ENCODE measurements around the gene CAMK1G.

CAMK1G gene

DNA sequence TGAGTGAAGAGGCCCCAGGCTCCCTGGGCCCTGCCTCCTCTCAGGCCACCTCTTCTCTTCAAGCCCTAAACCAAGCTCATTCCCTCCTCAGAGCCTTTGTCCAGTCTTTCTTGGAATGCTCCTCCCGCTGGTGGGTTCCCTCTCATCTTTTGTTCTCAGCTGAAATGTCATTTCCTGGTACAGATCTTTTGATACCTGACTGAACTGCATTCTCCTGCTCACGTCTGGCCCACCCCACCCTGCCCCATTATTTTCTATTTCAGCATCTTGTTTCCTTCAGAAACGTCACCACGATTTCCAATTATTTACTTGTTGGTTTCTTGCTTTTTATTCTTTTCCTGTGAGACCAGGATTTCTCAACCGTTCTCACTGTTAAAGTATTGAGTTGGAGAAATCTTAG lies 52.3 kb downstream of the CAMK1G start:
- no peak for DNase-seq (ENCODE audit: low read depth)

- no peak for DNase-seq (ENCODE audit: low read depth)
Observed at GRCh38 chr1:209641832-209642172, 58.3 kb downstream of the CAMK1G start.

- DNase-seq (ENCODE audit: low read depth): no peak
Observed at GRCh38 chr1:209642816-209643215, 59.3 kb downstream of the CAMK1G start.

GRCh38 chr1:209643285-209644020 lies 59.9 kb downstream of the CAMK1G start:
- DNase-seq (ENCODE audit: low read depth): peak; percentile 42

DNA sequence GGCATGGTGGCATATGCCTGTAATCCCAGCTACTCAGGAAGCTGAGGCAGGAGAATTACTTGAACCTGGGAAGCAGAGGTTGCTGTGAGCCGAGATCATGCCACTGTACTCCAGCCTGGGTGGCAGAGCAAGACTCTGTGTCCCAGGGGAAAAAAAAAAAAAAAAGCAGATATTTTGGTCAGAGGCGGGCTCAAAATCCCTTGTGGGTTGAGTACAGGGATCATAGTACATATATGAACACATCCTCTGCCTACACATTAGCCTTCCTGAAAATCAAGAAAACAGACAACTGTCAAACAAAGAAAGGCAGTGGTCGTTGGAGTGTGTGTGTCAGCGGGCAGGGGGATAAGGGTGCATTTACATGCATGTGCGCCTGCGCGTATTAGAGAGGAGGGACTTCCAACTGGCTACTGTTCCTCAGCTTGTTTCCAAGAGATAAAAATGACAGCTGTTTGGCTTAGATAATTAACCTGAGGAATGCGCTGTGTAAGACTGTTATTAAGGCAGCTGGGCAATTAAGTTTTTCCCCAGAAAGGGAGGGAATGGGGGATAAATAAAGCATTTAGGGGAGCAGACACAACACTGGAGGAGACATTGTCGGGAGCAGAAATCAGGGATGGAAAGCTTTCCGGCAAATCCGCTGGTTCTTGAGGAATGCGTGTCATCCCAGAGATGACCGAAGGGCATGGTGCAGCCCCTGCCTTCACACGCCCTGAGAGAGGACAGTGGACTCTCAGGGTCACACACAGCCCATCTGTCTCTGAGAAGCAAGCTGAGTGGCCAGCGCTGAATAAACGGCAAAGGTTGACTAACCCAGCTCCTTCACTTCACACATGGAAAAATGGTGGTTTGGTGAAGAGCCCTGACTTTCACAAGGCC lies 62.3 kb downstream of the CAMK1G start:
- no peak for DNase-seq (ENCODE audit: low read depth)

- peak; percentile 79 for DNase-seq (ENCODE audit: low read depth)
Observed at GRCh38 chr1:209646558-209646957, 63.0 kb downstream of the CAMK1G start.

- DNase-seq (ENCODE audit: low read depth): no peak
Observed at GRCh38 chr1:209647156-209647555, 63.6 kb downstream of the CAMK1G start.

DNA sequence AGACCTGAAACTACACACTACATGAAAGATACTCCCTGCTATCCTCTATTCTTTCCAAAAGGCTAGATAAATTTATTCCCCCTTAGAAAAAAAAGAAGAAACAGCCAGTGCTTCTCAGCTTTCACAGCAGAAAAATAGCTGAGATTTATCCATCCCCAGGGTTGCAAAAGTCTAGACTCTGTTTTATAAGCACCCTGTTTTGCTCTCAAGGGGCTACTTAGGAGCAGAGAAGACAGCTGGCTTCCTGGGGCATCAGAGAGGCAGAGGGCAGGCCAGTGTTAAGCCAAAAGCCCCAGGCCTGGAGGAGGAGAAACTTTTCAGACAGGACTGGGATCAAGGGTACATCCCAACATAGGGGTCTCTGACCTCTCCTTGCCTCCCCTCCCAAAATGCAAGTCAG lies 64.8 kb downstream of the CAMK1G start:
- no peak for DNase-seq (ENCODE audit: low read depth)

DNA sequence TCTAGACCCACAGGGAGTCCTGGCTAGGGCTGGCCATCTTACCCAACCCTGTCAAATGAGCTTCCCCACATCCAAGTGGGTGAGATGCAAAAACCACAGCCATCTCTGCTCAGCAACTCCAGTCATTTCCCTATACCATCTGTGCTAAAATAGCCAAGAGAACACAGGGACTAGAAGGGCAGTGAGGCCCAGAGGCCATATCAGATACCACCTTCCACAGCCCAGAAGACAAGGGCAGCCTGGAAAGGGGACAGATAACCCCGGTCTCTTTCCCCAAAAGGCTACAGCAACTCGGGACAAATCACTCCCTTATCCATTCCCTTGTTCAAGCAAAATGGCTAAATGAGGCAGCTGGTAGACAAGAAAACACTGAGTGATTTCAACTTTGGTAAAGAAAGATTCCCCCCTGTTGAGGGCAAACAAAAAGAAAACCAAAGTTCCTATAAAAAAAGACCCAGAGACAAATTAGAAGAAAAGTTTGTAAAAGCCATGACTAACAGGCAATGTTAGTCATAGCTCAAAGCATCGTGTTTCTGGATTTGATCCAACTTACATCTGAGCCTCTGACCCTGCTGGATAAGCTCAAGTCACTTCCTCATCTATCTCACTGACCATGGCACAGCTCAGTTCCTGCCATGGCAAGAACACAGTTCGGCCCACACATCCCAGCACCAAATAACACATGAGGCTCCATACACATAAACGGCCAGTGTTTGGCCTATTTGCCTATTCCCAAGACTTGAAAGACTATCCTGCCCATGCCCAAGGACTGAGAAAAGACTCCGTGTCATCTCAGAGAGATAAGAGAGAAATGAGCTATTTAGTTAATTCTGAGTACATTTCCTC lies 65.6 kb downstream of the CAMK1G start:
- DNase-seq (ENCODE audit: low read depth): peak; percentile 92

- DNase-seq (ENCODE audit: low read depth): peak; percentile 47
Observed at GRCh38 chr1:209650454-209650853, 66.9 kb downstream of the CAMK1G start.

- peak; percentile 74 for DNase-seq (ENCODE audit: low read depth)
Observed at GRCh38 chr1:209651138-209651587, 67.6 kb downstream of the CAMK1G start.

DNA sequence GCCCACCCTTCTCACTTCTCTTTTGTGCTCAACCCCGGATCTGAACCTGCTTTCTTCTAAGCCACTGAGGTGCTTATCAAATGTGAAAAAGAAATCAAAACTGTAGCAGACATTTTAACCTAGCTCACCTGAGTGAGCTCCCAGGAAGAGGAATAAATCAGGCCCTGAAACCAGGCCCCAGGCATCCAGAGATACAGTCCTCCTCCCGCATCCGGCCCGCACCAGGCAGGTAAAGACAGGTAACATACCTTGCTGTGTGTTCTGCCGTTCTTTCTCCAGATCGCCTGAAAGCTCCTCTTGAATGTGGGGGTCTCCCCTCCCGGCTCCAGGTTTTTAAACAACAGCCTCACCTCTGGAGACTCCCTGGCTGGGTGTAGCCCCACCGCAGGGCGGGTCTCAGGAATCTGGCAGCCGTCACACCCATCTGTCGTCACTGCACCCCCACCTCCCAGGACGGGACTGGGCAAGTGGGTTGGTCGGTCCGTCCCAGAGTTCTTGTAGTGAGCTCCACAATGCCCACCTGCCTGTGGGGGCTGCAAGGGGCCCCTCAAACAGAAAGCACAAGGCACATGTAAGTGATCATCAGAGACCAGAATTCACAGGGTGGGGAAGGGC lies 68.7 kb downstream of the CAMK1G start, which contains the start of gene LAMB3:
LAMB3 (minus strand) TSS at position 305 of the 615 bp plus-strand sequence. CDS start 1,481 bp downstream, outside the sequence.
- no peak for DNase-seq (ENCODE audit: low read depth)

DNA sequence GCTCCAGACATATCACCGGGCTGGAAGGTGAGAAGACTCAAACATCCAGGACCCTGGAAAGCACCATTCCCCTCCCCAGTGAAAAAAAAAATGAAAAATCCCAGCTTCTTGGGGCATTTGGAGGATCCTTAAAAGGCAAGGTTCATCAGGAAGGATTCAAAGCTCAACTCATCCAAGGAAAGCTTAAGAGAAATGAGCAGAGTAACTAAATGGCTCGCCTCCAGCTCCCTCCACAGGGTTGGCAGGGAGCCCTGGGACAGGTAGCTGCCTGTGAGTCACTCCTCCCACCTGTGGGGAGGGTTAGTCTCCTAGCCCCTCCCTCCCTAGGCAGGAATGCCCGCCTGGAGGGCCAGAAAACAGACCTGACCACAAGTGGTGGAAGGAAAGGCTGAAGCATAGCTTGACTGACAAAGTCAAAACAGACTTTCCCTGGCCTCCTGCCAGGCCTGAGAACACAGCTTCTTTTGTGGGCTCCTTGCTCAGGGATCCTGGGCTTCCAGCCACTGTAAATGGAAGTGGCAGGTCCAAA lies 69.4 kb downstream of the CAMK1G start:
- DNase-seq (ENCODE audit: low read depth): peak; percentile 77

- DNase-seq (ENCODE audit: low read depth): no peak
Observed at GRCh38 chr1:209653915-209654351, 70.4 kb downstream of the CAMK1G start.

- no peak for DNase-seq (ENCODE audit: low read depth)
Observed at GRCh38 chr1:209655411-209656231, 72.1 kb downstream of the CAMK1G start.

- no peak for DNase-seq (ENCODE audit: low read depth)
Observed at GRCh38 chr1:209657140-209657879, 73.8 kb downstream of the CAMK1G start.

- DNase-seq (ENCODE audit: low read depth): no peak
Observed at GRCh38 chr1:209657918-209658317, 74.4 kb downstream of the CAMK1G start.

DNA sequence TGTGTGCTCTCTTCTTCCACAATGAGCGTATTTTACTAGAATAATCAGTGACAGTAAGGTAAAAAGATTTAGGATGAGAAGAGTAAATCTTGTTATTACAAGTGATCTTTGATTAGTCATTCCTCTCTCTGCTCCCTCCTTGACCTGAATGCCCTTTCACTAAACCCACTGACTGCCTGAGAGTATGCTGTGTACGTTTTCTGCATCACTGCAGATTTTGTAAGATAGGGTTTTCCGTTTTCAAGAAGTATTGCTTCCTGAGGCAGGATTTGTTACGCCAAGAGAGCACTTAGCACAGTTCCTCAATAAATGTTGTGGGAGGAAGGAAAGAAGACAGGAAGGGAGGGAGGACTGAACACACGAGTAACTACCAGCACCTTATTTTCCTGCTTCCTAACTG lies 76.4 kb downstream of the CAMK1G start:
- peak; percentile 66 for DNase-seq (ENCODE audit: low read depth)

- peak; percentile 78 for DNase-seq (ENCODE audit: low read depth)
Observed at GRCh38 chr1:209661071-209661470, 77.6 kb downstream of the CAMK1G start.

GRCh38 chr1:209662879-209663327 lies 79.4 kb downstream of the CAMK1G start:
- DNase-seq (ENCODE audit: low read depth): no peak
